Osteoblast (primary cell): ENCODE results near the gene UBR3. TPM values are rescaled to one million over a fixed set of nuclear protein-coding genes. Genes with fewer than 3 reads are reported as not detected.

Experiments used
- DNase-seq: peaks from one replicate; pipeline ENCODE4 v3.0.0; 2011; ENCODE audit warnings: low spot score, mixed read lengths; ENCODE audit not compliant: insufficient read length; ENCODE audit errors: missing footprints
- H2AFZ ChIP-seq: 2 replicates; pipeline ENCODE4 v1.6.0; 2011; ENCODE audit warnings: mild to moderate bottlenecking, low read length
- H3K27ac ChIP-seq: 2 replicates; pipeline ENCODE4 v1.5.1; 2011; ENCODE audit warnings: mild to moderate bottlenecking, low read depth, low read length, moderate library complexity
- H3K27me3 ChIP-seq: 2 replicates; pipeline ENCODE4 v1.6.0; 2012; ENCODE audit warnings: mild to moderate bottlenecking, control low read depth, inconsistent platforms, low read length, moderate library complexity; ENCODE audit not compliant: insufficient read depth
- H3K36me3 ChIP-seq: 2 replicates; pipeline ENCODE4 v1.5.1; 2011; ENCODE audit warnings: mild to moderate bottlenecking, low read length, control low read depth, moderate library complexity; ENCODE audit not compliant: insufficient read depth
- H3K4me1 ChIP-seq: 2 replicates; pipeline ENCODE4 v1.5.1; 2011; ENCODE audit warnings: mild to moderate bottlenecking, low read length, control low read depth, moderate library complexity; ENCODE audit not compliant: insufficient read depth
- H3K4me2 ChIP-seq: 2 replicates; pipeline ENCODE4 v1.6.0; 2011; ENCODE audit warnings: mild to moderate bottlenecking, low read length; ENCODE audit not compliant: insufficient read depth
- H3K4me3 ChIP-seq: fragments of 200-600 bp; sonication (generic); 3 replicates; pipeline ENCODE4 v1.5.1; 2012; ENCODE audit warnings: mild to moderate bottlenecking, low read length, inconsistent platforms; ENCODE audit not compliant: insufficient read depth
- H3K79me2 ChIP-seq: 2 replicates; pipeline ENCODE4 v1.6.0; 2012; ENCODE audit warnings: mild to moderate bottlenecking, low read length, control low read depth, inconsistent platforms; ENCODE audit not compliant: insufficient read depth
- H3K9me3 ChIP-seq: 2 replicates; pipeline ENCODE4 v1.5.1; 2011; ENCODE audit warnings: low read depth, low read length, control low read depth
- H4K20me1 ChIP-seq: 2 replicates; pipeline ENCODE4 v1.6.0; 2012; ENCODE audit warnings: mild to moderate bottlenecking, low read length, control low read depth; ENCODE audit not compliant: insufficient read depth
- total RNA-seq: library from RNA; depleted of rRNA; stranded (reverse); fragments of >200 nt; gene quantifications from 2 replicates; pipeline ENCODE4 v1.2.3, GENCODE V29; 2012
- TF ChIP-seq, protein P1 (sequence below): IDR thresholded peaks from 2 replicates; pipeline ENCODE4 v1.5.1; 2011; ENCODE audit warnings: mild to moderate bottlenecking, low read depth, low read length, moderate library complexity; ENCODE audit errors: extremely low read depth

Gene UBR3
- total RNA-seq, 1 donor, result 42.7 TPM

DNA sequence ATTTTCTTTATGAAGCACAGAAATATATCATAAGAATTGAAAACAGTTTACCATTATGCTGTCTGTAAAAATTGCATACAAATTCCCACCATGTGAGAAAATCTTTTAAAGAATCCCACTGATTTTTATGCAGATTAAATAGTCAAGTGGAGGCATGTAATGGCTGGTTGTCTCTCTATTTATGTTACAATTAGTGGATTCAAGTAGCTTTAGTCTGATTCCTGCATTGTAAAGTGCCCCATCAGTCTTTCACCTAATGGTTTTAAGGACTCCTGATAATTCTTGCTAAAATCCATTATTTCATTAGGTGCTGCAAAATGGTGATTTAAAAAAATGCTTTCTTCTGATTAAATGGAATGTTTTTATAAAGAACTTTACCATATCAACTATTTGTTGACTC is 202.3 kb downstream of the UBR3 start:
- Histone ChIP-seq H4K20me1 (no peaks in the 10 kb centered on the region), H2AFZ (no peak overlapping the region), H3K9me3 (no peaks in the 10 kb centered on the region), H3K79me2 (no peaks in the 10 kb centered on the region), H3K4me3 (no peak overlapping the region), H3K27me3 (no peaks in the 10 kb centered on the region), H3K36me3 (no peaks in the 10 kb centered on the region), H3K27ac (no peak overlapping the region), H3K4me1 (no peaks in the 10 kb centered on the region), H3K4me2 (no peak overlapping the region)
- DNase-seq, result no peak
- TF ChIP-seq, protein P1, sequence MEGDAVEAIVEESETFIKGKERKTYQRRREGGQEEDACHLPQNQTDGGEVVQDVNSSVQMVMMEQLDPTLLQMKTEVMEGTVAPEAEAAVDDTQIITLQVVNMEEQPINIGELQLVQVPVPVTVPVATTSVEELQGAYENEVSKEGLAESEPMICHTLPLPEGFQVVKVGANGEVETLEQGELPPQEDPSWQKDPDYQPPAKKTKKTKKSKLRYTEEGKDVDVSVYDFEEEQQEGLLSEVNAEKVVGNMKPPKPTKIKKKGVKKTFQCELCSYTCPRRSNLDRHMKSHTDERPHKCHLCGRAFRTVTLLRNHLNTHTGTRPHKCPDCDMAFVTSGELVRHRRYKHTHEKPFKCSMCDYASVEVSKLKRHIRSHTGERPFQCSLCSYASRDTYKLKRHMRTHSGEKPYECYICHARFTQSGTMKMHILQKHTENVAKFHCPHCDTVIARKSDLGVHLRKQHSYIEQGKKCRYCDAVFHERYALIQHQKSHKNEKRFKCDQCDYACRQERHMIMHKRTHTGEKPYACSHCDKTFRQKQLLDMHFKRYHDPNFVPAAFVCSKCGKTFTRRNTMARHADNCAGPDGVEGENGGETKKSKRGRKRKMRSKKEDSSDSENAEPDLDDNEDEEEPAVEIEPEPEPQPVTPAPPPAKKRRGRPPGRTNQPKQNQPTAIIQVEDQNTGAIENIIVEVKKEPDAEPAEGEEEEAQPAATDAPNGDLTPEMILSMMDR, result no peak

DNA sequence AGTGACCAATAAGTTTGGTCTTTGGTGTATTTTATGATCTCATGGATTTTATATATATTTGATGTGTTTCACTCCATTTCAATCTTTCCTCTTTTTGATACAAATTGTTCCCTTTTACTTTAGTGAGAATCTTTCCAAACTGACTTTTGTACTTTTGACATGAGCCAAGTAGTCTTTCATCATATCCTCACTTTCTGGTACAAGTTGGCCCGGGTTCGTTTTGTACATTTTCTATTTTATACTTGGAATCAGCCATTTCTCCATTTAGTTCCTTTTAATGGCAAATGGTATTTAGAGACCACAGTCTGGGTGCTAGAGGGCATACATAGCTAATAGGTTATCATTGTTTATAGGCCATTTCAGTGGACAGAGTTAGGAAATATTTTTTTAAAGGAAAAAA is 202.8 kb downstream of the UBR3 start:
- Histone ChIP-seq H3K36me3 (no peaks in the 10 kb centered on the region), H4K20me1 (no peaks in the 10 kb centered on the region), H3K9me3 (no peaks in the 10 kb centered on the region), H3K4me3 (no peak overlapping the region), H3K27ac (no peak overlapping the region), H2AFZ (no peak overlapping the region), H3K27me3 (no peaks in the 10 kb centered on the region), H3K4me1 (no peaks in the 10 kb centered on the region), H3K79me2 (no peaks in the 10 kb centered on the region), H3K4me2 (no peak overlapping the region)
- no peak for DNase-seq
- TF ChIP-seq, protein P1, result no peak

DNA sequence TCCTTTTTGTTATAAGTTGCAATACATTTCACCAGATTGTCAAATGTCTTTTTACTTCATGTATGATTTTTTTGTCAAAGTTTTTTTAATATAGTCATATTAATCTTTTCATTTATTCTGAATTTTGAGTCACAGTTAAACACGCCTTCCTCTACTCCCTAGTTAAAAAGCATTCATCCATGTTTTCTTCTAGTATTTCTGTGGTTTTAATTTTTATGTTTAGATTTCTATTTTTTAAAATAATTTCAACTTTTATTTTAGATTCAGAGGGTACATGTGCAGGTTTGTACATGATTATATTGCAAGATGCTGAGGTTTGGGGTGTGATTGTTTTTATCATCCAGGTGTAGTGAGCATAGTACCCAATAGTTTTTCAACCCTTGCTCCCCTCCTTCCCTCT is 204.0 kb downstream of the UBR3 start:
- Histone ChIP-seq H3K36me3 (no peaks in the 10 kb centered on the region), H3K4me3 (no peak overlapping the region), H3K27ac (no peak overlapping the region), H3K79me2 (no peaks in the 10 kb centered on the region), H3K4me1 (no peaks in the 10 kb centered on the region), H3K27me3 (no peaks in the 10 kb centered on the region), H3K4me2 (no peak overlapping the region), H4K20me1 (no peaks in the 10 kb centered on the region), H3K9me3 (no peaks in the 10 kb centered on the region), H2AFZ (no peak overlapping the region)
- TF ChIP-seq, protein P1, result no peak
- no peak for DNase-seq

DNA sequence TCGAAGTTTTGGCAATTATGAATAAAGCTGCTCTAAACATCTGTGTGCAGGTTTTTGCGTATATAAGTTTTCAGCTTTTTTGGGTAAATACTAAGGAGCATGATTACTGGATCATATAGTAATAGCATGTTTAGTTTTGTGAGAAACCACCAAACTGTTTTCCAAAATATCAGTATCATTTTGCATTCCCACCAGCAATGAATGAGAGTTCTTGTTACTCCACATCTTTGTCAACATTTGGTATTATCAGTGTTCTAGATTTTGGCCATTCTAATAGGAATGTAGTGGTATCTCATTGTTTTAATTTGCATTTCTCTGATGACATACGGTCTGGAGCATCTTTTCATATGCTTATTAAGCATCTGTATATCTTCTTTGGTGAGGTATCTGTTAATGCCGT is 207.3 kb downstream of the UBR3 start:
- no peak for DNase-seq
- no peaks in the 10 kb centered on the region for H3K79me2 ChIP-seq
- no peaks in the 10 kb centered on the region for H3K4me1 ChIP-seq
- no peaks in the 10 kb centered on the region for H3K9me3 ChIP-seq
- H4K20me1 ChIP-seq, result no peaks in the 10 kb centered on the region
- no peaks in the 10 kb centered on the region for H3K36me3 ChIP-seq
- H3K4me2 ChIP-seq, result no peak overlapping the region
- no peak overlapping the region for H3K27ac ChIP-seq
- H3K27me3 ChIP-seq, result no peaks in the 10 kb centered on the region
- H2AFZ ChIP-seq, result no peak overlapping the region
- TF ChIP-seq, protein P1, result no peak
- H3K4me3 ChIP-seq, result no peak overlapping the region
